T1000 (cell line): ENCODE measurements around the gene OPN5.

Source experiments
- DNase-seq: peaks from one replicate; lab custom pipeline; 2025; ENCODE audit warnings: mixed read lengths; lab: John Stamatoyannopoulos, UW

Gene OPN5

DNA sequence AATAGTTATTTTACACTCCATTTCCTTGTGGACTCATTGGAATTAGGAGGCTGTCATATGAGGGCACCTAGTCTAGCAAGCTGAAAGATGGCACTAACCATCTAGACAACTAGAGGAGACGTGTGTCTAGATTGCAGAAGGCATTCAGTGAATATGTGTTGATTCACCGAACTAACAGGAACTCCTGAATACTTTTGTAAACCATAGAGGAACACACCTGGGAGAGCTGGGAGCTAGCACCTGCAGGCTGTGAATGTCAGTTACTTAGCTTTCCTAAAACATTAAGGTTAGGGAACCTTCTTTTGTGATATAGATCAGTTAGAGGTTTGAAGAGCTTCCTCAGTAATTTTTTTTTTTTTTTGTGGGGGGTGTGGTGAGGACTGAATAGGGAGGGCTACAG, 7.7 kb downstream of the OPN5 start:
- no peak for DNase-seq

GRCh38 chr6:47792216-47792733, 10.4 kb downstream of the OPN5 start:
- DNase-seq: no peak

DNA sequence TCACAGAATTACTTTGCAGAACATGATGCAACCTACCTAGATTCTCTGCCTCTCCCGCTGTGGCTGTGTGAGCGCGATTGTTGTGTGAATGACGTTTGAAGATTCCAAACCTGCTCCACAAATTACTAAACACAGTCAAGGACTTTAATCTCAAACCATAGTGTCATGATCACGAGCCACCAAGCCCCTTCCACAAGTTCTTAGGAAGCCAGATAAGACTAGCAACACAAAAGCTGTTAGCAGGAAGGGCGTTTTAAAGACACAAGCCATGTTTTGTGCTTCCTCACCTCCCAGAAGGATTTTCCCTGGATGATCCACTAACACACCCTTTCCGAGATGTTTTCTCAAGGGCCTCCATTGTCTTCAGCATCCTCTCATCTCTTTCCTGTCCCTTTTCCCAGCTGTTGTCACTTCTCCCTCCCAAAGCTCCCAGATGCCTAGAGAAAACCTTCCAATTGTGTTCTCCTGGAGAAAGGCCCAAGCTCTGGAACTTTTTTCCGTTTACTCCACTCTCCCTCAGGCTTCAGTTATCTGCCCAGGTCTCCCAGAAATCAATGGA, 12.8 kb downstream of the OPN5 start:
- DNase-seq: no peak

DNA sequence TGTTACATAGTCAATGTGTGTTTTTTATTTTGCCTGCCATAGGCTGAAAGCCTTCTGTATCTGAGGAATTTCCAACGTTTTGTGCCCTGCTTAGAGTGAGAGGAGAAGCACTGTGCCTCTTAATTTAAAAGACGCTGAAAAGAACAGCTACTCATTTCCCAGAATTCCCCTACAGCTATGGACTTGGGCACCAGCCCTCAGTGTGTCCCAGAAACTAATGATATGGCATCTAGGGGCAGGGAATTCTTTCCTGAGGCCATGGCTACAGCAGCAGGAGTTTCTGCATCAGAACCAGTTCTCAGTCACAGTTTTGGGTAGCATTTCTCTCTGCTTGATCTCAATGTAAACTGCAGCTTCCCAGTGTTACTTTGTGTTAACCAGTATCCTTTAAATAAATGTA, 20.2 kb downstream of the OPN5 start:
- no peak for DNase-seq

GRCh38 chr6:47804821-47805220, 23.0 kb downstream of the OPN5 start:
- DNase-seq: no peak

GRCh38 chr6:47809873-47810272, 28.0 kb downstream of the OPN5 start:
- DNase-seq: no peak

- no peak for DNase-seq
Measured at GRCh38 chr6:47810885-47811284, 29.1 kb downstream of the OPN5 start.

DNA sequence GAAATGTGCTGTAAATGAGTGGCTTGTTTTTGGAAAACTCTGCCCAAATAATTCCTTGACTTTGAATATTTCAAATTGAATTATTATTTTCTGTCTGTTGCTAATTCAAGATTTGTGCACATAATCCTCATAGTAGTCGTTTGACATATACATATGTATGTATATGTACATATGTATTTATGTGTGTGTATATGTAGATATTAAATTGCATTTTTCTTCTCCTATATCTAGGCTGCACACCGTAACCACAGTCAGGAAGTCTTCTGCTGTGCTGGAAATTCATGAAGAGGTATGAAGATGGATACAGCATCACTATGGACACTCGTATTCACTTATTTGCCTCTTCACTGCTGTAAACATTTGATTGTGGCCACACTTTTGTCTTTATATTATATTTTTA, 29.6 kb downstream of the OPN5 start:
- no peak for DNase-seq

DNA sequence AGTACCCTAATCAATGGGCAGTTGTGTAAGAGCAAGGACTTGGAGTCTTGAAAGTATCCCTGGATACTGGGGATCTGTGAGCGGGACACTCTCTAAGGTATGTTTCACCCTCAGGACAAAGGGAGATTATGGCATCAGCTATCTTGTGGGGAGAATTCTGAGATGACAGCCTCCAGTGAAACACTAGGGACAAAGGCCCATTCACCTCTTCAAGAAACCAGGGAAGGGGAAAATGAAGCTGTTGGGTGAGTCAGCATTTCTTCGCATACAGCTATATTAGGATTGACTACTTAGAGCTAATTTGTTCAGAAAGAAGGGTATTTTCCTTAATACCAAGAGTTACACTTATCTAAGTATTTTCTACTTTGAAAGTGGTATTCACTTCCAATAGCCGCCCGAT, 35.9 kb downstream of the OPN5 start:
- DNase-seq: no peak

GRCh38 chr6:47819461-47819860, 37.6 kb downstream of the OPN5 start:
- no peak for DNase-seq

DNA sequence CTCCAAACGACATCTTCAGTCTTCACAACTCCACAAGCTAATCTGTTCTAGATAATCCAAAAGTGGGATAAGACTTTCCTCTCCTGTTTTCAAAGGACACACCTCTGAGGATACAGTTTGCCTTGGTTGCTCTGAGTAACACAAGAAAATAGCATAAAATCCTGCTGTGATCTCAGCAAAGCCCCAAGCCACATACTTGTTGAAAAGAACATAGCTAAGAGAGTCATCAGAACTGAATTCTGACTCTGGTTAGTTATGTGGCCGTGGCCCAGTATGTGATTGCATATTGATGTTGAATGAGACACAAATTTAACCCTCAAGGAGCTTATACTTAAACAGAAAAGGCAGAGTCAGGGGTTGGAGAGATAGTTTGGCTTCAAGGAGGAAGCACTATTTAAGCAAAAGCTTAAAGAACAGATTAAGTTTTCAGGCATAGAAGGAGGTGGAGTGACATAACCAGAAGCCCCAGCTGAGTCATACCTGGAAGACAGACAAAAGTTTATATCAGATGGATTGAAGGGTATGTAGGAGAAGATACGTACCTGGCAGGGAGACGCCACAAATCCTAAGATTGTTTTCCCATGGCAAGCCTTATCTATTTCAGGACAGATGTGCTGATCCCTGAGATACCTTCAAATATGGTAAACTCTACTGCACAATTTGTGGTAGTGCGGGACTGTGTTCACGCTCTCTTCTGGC, 41.2 kb downstream of the OPN5 start:
- DNase-seq: no peak

DNA sequence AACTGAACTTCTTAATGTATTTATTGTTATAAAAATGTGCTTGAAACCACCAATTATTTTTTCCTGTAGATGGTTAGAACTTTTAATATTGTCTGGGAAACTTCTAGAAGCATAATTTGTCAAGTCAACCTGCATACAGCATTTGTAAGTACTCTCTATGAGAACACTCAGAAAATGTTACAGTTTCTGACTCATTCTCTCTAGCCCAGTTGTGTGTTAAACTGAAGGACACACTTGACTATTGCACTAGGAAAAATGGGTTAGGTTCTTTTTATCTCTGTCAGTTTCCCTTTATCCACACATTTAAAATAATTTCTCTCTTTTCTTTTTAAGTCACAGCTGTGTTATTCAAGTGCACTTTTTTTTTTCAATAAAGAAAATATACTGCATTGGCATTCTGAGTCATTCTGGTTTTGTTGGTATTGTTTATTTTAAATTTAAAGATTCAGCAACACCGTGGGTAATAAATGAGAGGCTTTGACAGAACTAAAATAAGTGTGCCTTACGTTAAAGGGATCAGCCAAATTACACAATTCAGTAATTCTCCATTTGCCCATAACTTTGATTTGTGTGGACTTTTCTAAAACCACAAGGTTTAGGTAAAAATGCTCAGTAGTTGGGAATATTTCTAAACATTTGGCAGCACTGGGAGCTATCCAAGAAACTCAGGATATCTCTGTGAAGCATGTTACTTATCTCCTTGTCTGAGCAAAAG, 50.7 kb downstream of the OPN5 start:
- DNase-seq: no peak

- no peak for DNase-seq
Measured at GRCh38 chr6:47834196-47834595, 52.4 kb downstream of the OPN5 start.

- DNase-seq: no peak
Measured at GRCh38 chr6:47836046-47836445, 54.2 kb downstream of the OPN5 start.

DNA sequence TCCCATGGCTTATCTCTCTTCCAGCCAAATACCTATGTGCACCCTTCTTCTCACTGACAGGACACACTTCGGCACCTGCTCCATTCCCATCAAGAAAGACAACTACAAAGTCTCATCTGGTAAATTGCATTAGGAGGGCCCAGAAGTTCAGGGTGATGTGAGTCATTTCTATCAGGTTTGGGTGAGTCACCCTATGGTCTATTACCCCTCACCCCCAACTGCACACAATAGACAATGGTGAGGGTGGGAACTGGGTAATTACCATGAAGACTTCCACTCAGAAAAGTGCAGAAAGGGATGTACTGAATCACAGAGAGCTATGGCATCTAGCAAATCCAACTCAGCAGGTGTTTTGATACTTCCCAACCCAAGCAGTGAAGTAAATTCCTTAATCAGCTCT, 54.8 kb downstream of the OPN5 start:
- DNase-seq: no peak

- DNase-seq: no peak
Measured at GRCh38 chr6:47839645-47840044, 57.8 kb downstream of the OPN5 start.

- no peak for DNase-seq
Measured at GRCh38 chr6:47844881-47845280, 63.0 kb downstream of the OPN5 start.

DNA sequence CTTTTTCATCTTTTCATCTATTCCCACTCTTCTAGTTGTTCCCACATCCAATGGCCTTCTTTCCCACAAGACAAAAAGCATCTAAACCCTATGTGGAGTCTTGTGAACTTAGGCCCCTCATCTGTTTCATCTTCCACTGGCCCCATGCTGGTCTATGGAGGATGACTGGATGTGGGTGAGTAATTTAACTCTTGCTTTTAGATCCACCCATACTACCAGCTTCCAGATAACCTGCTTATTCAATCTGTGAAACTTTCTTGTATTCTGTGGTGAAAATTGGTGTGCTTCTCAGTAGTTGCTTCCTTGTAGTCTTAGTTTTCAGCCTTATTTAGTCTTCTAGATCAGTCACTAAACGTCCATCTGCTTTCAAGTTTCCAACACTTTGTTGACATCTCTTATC, 64.9 kb downstream of the OPN5 start:
- DNase-seq: no peak

- DNase-seq: no peak
Measured at GRCh38 chr6:47851091-47851490, 69.3 kb downstream of the OPN5 start.

DNA sequence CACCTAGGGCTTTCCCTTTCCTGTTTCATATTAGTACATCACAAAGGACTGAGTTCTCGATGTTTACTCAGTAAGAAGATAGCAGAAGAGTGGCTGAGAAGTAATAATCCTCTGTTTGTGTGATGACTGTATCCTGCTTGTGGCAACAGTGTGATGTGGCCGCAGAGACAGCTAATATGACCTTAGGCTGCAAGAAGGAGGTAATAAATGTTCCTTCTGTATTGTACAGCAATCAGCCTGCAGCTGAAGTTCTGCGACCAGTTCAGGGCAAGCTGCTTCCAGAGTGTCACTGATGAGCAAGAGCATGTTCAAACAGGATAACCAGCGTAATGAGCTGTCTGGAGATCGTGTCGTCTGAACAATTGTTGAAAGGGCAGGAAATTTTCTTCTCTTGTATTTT, 70.9 kb downstream of the OPN5 start:
- no peak for DNase-seq

DNA sequence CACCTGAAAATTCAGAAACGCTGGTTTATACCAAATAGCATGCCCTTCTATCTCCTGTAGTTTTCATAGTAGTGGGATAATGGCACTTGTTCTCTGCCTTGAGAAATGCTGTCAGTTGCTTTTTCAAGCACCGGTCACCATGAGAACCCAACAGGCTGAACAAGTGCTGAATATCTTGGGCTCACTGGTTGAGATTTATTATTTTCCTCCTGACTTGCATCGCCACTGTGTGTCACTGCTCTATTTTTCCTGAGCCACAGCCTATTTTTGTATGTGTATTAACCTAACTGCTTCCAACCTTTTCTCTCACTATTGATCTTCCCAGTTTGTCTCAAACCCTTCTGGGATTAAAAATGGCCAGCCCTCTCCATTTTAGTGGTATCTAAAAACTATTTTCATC, 71.9 kb downstream of the OPN5 start:
- DNase-seq: no peak

GRCh38 chr6:47854971-47855370, 73.1 kb downstream of the OPN5 start:
- no peak for DNase-seq

- no peak for DNase-seq
Measured at GRCh38 chr6:47859175-47859574, 77.3 kb downstream of the OPN5 start.
